Measurements from ENCODE around the gene CXXC4.

CXXC4 gene

GRCh38 chr4:104489731-104490095 is 5.0 kb downstream of the CXXC4 start:
- no peak for DNase-seq (ENCODE audit: low read depth)

GRCh38 chr4:104488151-104488550 is 6.5 kb downstream of the CXXC4 start:
- no peak for DNase-seq (ENCODE audit: low read depth)

GRCh38 chr4:104486716-104487504 is 7.8 kb downstream of the CXXC4 start:
- DNase-seq (ENCODE audit: low read depth), result no peak

- no peak for DNase-seq (ENCODE audit: low read depth)
Observed at GRCh38 chr4:104475652-104476051, 19.0 kb downstream of the CXXC4 start.

- no peak for DNase-seq (ENCODE audit: low read depth)
Observed at GRCh38 chr4:104472766-104473165, 21.9 kb downstream of the CXXC4 start.

GRCh38 chr4:104470770-104471169 is 23.9 kb downstream of the CXXC4 start:
- DNase-seq (ENCODE audit: low read depth), result no peak

GRCh38 chr4:104469794-104470193 is 24.9 kb downstream of the CXXC4 start:
- no peak for DNase-seq (ENCODE audit: low read depth)

GRCh38 chr4:104465619-104466018 is 29.1 kb downstream of the CXXC4 start:
- no peak for DNase-seq (ENCODE audit: low read depth)

- DNase-seq (ENCODE audit: low read depth), result no peak
Observed at GRCh38 chr4:104465201-104465600, 29.5 kb downstream of the CXXC4 start.

GRCh38 chr4:104462641-104463040 is 32.1 kb downstream of the CXXC4 start:
- DNase-seq (ENCODE audit: low read depth), result no peak

GRCh38 chr4:104457308-104457981 is 37.2 kb downstream of the CXXC4 start:
- DNase-seq (ENCODE audit: low read depth), result no peak

- no peak for DNase-seq (ENCODE audit: low read depth)
Observed at GRCh38 chr4:104451573-104451972, 43.1 kb downstream of the CXXC4 start.

- no peak for DNase-seq (ENCODE audit: low read depth)
Observed at GRCh38 chr4:104449537-104449936, 45.2 kb downstream of the CXXC4 start.

GRCh38 chr4:104447294-104447693 is 47.4 kb downstream of the CXXC4 start:
- DNase-seq (ENCODE audit: low read depth), result no peak

- DNase-seq (ENCODE audit: low read depth), result no peak
Observed at GRCh38 chr4:104446431-104447278, 48.0 kb downstream of the CXXC4 start.

- no peak for DNase-seq (ENCODE audit: low read depth)
Observed at GRCh38 chr4:104444685-104445084, 50.0 kb downstream of the CXXC4 start.

GRCh38 chr4:104436542-104436941 is 58.2 kb downstream of the CXXC4 start:
- no peak for DNase-seq (ENCODE audit: low read depth)

GRCh38 chr4:104429150-104429741 is 65.4 kb downstream of the CXXC4 start:
- no peak for DNase-seq (ENCODE audit: low read depth)

- DNase-seq (ENCODE audit: low read depth), result no peak
Observed at GRCh38 chr4:104425948-104426347, 68.7 kb downstream of the CXXC4 start.

- DNase-seq (ENCODE audit: low read depth), result no peak
Observed at GRCh38 chr4:104424989-104425388, 69.7 kb downstream of the CXXC4 start.

GRCh38 chr4:104424475-104424941 is 70.2 kb downstream of the CXXC4 start:
- DNase-seq (ENCODE audit: low read depth), result no peak

- no peak for DNase-seq (ENCODE audit: low read depth)
Observed at GRCh38 chr4:104421566-104421965, 73.1 kb downstream of the CXXC4 start.

Data from stimulated activated CD8-positive, alpha-beta memory T cell treated with anti-CD3 and anti-CD28 coated beads, Interleukin-4, amount 100 ng/mL, for 24 hours (primary cell).